Thyroid gland (tissue), 4 donors: Measurements from ENCODE around the gene GUCY1A1.

ENCODE experiments used
- CTCF ChIP-seq, 6 experiments: fragments of 200-600 bp in 3 of 6; fragments of 450-650 bp in 3 of 6; sonication (generic) in 3 of 6; IDR thresholded peaks; one replicate each; pipeline ENCODE4 v1.5.1; 2016 to 2019; ENCODE audit warnings: antibody characterized with exemption in 6 of 6, mild to moderate bottlenecking in 2 of 6, inconsistent platforms in 1 of 6, moderate library complexity in 1 of 6
- POLR2A ChIP-seq, 2 donors: fragments of 450-650 bp; IDR thresholded peaks; one replicate each; pipeline ENCODE4 v1.6.1; 2017; ENCODE audit warnings: antibody characterized with exemption in 2 of 2, mild to moderate bottlenecking in 2 of 2, moderate library complexity in 1 of 2

GRCh38 chr4:155706147-155706546 is 39.5 kb downstream of the GUCY1A1 start:
- TF ChIP-seq CTCF (IDR thresholded peaks at IDR 0.05) (no peak), POLR2A (IDR thresholded peaks at IDR 0.05) (no peak)
